Natural killer cell (primary cell): ENCODE results near the gene STK32B. TPM values are rescaled to one million over a fixed set of nuclear protein-coding genes. Genes with fewer than 3 reads are reported as not detected.
A peak's percentile ranks its signal among the peaks of the same experiment; 100 is the strongest.

ENCODE experiments used
- ATAC-seq, 3 donors: fragments of 150-1000 bp in 2 of 3; fragments of 200-7000 bp in 1 of 3; cut with Tn5 transposase; 1 replicate in 1 of 3; 2 replicates in 2 of 3; pipeline ENCODE4 v1.10.0; 2021; ENCODE audit warnings: mild to moderate bottlenecking in 2 of 3, moderate library complexity in 2 of 3
- DNase-seq, 2 donors: peaks; one replicate each; pipeline versions ENCODE4 v3.0.0 to v3.0.0-alpha.2; 2013 to 2021; ENCODE audit warnings: mixed read lengths in 1 of 2
- H3K27ac ChIP-seq: one replicate; pipeline ENCODE4 v1.5.1; 2013; ENCODE audit warnings: mild to moderate bottlenecking, low read length
- H3K27me3 ChIP-seq: one replicate; pipeline ENCODE4 v1.6.1; 2013; ENCODE audit warnings: low read length; ENCODE audit not compliant: control insufficient read depth, insufficient read depth
- H3K36me3 ChIP-seq: one replicate; pipeline ENCODE4 v1.6.1; 2013; ENCODE audit warnings: low read length; ENCODE audit not compliant: control insufficient read depth, insufficient read depth
- H3K4me1 ChIP-seq: one replicate; pipeline ENCODE4 v1.6.1; 2013; ENCODE audit warnings: low read length; ENCODE audit not compliant: control insufficient read depth, insufficient read depth
- H3K4me3 ChIP-seq: one replicate; pipeline ENCODE4 v1.5.1; 2013; ENCODE audit warnings: low read length
- H3K9me3 ChIP-seq: one replicate; pipeline ENCODE4 v1.6.1; 2013; ENCODE audit warnings: low read length; ENCODE audit not compliant: control insufficient read depth, insufficient read depth
- H3K27ac Mint-ChIP-seq, 2 donors: one replicate each; pipeline ENCODE4 v1.8.0; 2022; ENCODE audit warnings: mild to moderate bottlenecking in 2 of 2, mixed read lengths in 2 of 2, moderate library complexity in 1 of 2
- H3K27me3 Mint-ChIP-seq, 2 donors: one replicate each; pipeline ENCODE4 v1.8.0; 2022; ENCODE audit warnings: low read depth in 2 of 2, mixed read lengths in 2 of 2
- H3K36me3 Mint-ChIP-seq: one replicate; pipeline ENCODE4 v1.8.0; 2022; ENCODE audit warnings: mixed read lengths
- H3K4me1 Mint-ChIP-seq, 2 donors: one replicate each; pipeline ENCODE4 v1.8.0; 2022; ENCODE audit warnings: mixed read lengths in 2 of 2
- H3K4me3 Mint-ChIP-seq: one replicate; pipeline ENCODE4 v1.8.0; 2022; ENCODE audit warnings: mild to moderate bottlenecking, moderate library complexity, mixed read lengths
- H3K9me3 Mint-ChIP-seq, 2 donors: one replicate each; pipeline ENCODE4 v1.8.0; 2022; ENCODE audit warnings: mixed read lengths in 2 of 2
- WGBS: methylation state at CpG from one replicate; pipeline ENCODE4 v1.1.7; 2013; ENCODE audit warnings: missing lambda C conversion rate; ENCODE audit not compliant: insufficient coverage; 5-methylcytosine and 5-hydroxymethylcytosine counted together
- intact Hi-C: fragments of 100-400 bp; cut with micrococcal nuclease; formaldehyde crosslinking; loops from one replicate; pipeline ENCODE4 v1.14.2; 2022
- total RNA-seq, 4 donors: library from RNA; stranded (reverse); fragments of 120-200 nt in 1 of 4; gene quantifications; one replicate each; pipeline versions ENCODE4 v1.2.3 to v1.2.4, GENCODE V29; 2013 to 2022
- TF ChIP-seq, protein P1 (sequence below): fragments of 200-600 bp; IDR thresholded peaks from one replicate; pipeline ENCODE4 v1.8.0; 2022; ENCODE audit warnings: antibody characterized with exemption

STK32B gene
- total RNA-seq, 3 donors from 2014 or later (not counting 1 experiment from before 2014, with no cell fraction given) = 0.32 to 0.33 TPM; not detected in 1

DNA sequence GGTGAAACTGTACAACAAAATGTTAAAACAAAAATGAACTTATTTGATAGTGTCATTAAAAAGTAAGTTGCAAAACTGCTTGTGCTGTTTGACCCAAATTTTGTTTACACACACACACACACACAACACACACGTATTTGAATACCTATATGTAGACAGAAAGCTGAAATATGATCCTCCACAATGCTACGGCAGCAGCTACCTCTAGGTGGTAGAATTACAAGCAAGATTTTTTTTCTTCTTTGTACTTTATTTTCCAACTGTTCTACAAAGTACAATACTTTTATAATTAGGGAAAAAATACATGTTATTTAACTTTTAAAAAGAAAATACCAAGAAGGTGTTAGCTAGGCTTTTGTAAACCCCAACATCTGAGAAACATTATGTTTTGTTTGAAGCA, 33.2 kb upstream of the STK32B start:
- Mint-ChIP-seq H3K4me1 (peaks cover 15 to 29% of the 10 kb centered on the region in 2 donors), H3K4me3 (no peak overlapping the region), H3K27me3 (peaks cover 8 to 28% of the 10 kb centered on the region in 2 donors), H3K27ac (no peak overlapping the region), H3K9me3 (no peaks in the 10 kb centered on the region), H3K36me3 (no peaks in the 10 kb centered on the region)
- no peaks in the 10 kb centered on the region for H3K27me3 ChIP-seq
- TF ChIP-seq, protein P1, sequence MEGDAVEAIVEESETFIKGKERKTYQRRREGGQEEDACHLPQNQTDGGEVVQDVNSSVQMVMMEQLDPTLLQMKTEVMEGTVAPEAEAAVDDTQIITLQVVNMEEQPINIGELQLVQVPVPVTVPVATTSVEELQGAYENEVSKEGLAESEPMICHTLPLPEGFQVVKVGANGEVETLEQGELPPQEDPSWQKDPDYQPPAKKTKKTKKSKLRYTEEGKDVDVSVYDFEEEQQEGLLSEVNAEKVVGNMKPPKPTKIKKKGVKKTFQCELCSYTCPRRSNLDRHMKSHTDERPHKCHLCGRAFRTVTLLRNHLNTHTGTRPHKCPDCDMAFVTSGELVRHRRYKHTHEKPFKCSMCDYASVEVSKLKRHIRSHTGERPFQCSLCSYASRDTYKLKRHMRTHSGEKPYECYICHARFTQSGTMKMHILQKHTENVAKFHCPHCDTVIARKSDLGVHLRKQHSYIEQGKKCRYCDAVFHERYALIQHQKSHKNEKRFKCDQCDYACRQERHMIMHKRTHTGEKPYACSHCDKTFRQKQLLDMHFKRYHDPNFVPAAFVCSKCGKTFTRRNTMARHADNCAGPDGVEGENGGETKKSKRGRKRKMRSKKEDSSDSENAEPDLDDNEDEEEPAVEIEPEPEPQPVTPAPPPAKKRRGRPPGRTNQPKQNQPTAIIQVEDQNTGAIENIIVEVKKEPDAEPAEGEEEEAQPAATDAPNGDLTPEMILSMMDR = no peak
- ATAC-seq = no peak
- no peaks in the 10 kb centered on the region for H3K9me3 ChIP-seq
- intact Hi-C loops = no loop called here
- peaks cover 15% of the 10 kb centered on the region for H3K4me1 ChIP-seq
- H3K36me3 ChIP-seq = no peaks in the 10 kb centered on the region
- 20% methylated on average over 1 of the region's 2 CpGs for WGBS
- H3K27ac ChIP-seq = no peak overlapping the region
- DNase-seq = no peak
- no peak overlapping the region for H3K4me3 ChIP-seq

GRCh38 chr4:5018603-5019002, 32.7 kb upstream of the STK32B start:
- Mint-ChIP-seq H3K36me3 (no peaks in the 10 kb centered on the region), H3K4me3 (peak overlapping the region; percentile 21), H3K4me1 (peaks cover 15 to 29% of the 10 kb centered on the region in 2 donors), H3K27ac (peak overlapping the region in 1 of 2 donors; percentile 45), H3K27me3 (peaks cover 6 to 23% of the 10 kb centered on the region in 2 donors), H3K9me3 (no peaks in the 10 kb centered on the region)
- DNase-seq (no peak), ATAC-seq (peak in 2 of 3 donors; percentile 29 to 71)
- Histone ChIP-seq H3K4me1 (peaks cover 15% of the 10 kb centered on the region), H3K4me3 (no peak overlapping the region), H3K27me3 (no peaks in the 10 kb centered on the region), H3K27ac (no peak overlapping the region), H3K9me3 (no peaks in the 10 kb centered on the region), H3K36me3 (no peaks in the 10 kb centered on the region)
- intact Hi-C loops = no loop called here
- WGBS = 16% methylated on average over 6 of the region's 6 CpGs
- TF ChIP-seq, protein P1 = no peak

DNA sequence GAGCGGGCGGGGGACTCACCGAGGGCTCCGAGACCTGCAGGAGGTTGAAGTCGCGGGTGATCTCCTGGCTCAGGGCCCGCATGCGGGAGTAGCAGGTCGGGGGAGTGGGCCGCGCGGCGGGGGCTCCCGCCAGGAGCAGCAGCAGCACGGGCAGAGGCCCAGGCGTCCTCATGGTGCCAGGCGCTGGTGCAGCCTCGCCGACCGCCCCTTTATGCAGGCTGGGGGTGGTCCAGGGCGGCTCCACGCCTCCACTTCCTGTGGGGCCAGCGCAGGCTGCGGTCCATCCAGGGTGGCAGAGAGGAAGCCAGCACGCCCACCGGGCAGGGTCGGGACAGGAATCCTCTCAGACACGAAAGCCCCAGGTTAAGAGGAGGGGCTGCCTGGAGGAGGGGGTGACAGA, 32.0 kb upstream of the STK32B start, which contains the start of gene CYTL1:
Gene CYTL1, minus strand, starts transcription at position 185 of the 400 bp plus-strand sequence. Its CDS starts 13 bp downstream, at position 172.
- Mint-ChIP-seq H3K27me3 (peaks cover 6 to 16% of the 10 kb centered on the region in 2 donors), H3K4me3 (peak within 1 kb of the TSS; percentile 71), H3K9me3 (no peaks in the 10 kb centered on the region), H3K4me1 (peaks cover 15 to 29% of the 10 kb centered on the region in 2 donors), H3K36me3 (no peaks in the 10 kb centered on the region), H3K27ac (peak within 1 kb of the TSS in 1 of 2 donors; percentile 62)
- no peaks in the 10 kb centered on the region for H3K9me3 ChIP-seq
- TF ChIP-seq, protein P1 = no peak
- no peak within 1 kb of the TSS for H3K4me3 ChIP-seq
- no peaks in the 10 kb centered on the region for H3K36me3 ChIP-seq
- no peak within 1 kb of the TSS for H3K27ac ChIP-seq
- intact Hi-C loops = no loop called here
- 7% methylated on average over 28 of the region's 28 CpGs for whole genome bisulfite sequencing
- peaks cover 15% of the 10 kb centered on the region for H3K4me1 ChIP-seq
- no peak for DNase-seq
- no peaks in the 10 kb centered on the region for H3K27me3 ChIP-seq
- ATAC-seq = peak in 2 of 3 donors; percentile 64 to 74

- Mint-ChIP-seq H3K9me3 (no peaks in the 10 kb centered on the region), H3K27me3 (peaks cover 6 to 13% of the 10 kb centered on the region in 2 donors), H3K27ac (peak overlapping the region in 1 of 2 donors; percentile 45), H3K36me3 (no peaks in the 10 kb centered on the region), H3K4me3 (no peak overlapping the region), H3K4me1 (peaks cover 15 to 29% of the 10 kb centered on the region in 2 donors)
- no peak for ATAC-seq
- Histone ChIP-seq H3K4me1 (peaks cover 15% of the 10 kb centered on the region), H3K36me3 (no peaks in the 10 kb centered on the region), H3K9me3 (no peaks in the 10 kb centered on the region), H3K27ac (no peak overlapping the region), H3K27me3 (no peaks in the 10 kb centered on the region), H3K4me3 (no peak overlapping the region)
- TF ChIP-seq, protein P1 = no peak
- DNase-seq = no peak
- 92% methylated on average over 7 of the region's 12 CpGs for WGBS
- intact Hi-C loops = no loop called here
Measured at GRCh38 chr4:5019796-5020195, 31.5 kb upstream of the STK32B start.
